GM12865 (cell line): ENCODE measurements around the gene PRDM1.

Experiments used
- DNase-seq: peaks from one replicate; pipeline ENCODE4 v3.0.0; 2010; ENCODE audit warnings: low read depth
- H3K4me3 ChIP-seq: 2 replicates; pipeline ENCODE4 v1.5.1; 2011; ENCODE audit warnings: mild to moderate bottlenecking, low read depth, low read length, control low read depth
- TF ChIP-seq, protein P1 (sequence below): IDR thresholded peaks from 2 replicates; pipeline ENCODE4 v1.5.1; 2011; ENCODE audit warnings: low read length, control low read depth, low read depth, inconsistent platforms; ENCODE audit not compliant: insufficient read depth; ENCODE audit errors: missing control alignments

Gene PRDM1

DNA sequence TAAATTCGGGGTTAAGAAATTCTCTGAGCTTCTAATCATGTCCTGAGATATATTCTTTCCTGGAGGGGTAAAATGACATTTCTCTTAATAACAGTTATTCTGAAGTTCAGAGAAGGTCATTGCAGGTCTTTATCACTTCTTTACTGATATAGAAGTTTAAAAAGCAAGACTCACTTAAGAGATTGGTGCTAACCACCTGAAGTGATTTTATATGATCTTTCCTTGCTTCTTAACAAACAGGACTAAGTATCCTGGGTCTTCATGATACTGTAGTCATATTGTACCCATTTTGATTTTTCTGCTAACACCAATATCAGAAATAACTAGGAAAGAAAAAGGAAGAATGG is 39.3 kb upstream of the PRDM1 start:
- TF ChIP-seq, protein P1, sequence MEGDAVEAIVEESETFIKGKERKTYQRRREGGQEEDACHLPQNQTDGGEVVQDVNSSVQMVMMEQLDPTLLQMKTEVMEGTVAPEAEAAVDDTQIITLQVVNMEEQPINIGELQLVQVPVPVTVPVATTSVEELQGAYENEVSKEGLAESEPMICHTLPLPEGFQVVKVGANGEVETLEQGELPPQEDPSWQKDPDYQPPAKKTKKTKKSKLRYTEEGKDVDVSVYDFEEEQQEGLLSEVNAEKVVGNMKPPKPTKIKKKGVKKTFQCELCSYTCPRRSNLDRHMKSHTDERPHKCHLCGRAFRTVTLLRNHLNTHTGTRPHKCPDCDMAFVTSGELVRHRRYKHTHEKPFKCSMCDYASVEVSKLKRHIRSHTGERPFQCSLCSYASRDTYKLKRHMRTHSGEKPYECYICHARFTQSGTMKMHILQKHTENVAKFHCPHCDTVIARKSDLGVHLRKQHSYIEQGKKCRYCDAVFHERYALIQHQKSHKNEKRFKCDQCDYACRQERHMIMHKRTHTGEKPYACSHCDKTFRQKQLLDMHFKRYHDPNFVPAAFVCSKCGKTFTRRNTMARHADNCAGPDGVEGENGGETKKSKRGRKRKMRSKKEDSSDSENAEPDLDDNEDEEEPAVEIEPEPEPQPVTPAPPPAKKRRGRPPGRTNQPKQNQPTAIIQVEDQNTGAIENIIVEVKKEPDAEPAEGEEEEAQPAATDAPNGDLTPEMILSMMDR, result no peak
- no peak for DNase-seq
- no peak overlapping the region for H3K4me3 ChIP-seq

DNA sequence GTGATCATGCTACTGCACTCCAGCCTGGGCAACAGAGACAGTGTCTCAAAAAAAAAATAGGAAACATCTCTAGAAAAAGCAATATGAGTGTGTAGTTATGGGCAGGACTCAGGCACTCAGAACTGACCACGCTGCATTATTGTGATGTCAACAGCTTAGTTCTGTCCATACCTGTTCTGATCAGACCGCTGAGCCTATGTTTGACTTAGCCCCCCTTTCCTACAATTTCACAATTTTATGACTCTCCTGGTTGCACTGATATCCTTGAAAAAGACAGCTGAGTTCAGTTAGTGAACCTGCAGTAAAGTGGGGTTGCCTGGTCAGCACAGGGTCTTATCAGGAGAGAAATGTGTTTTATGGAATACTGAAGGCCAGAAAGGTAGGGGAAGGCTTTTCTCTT is 37.8 kb upstream of the PRDM1 start:
- DNase-seq, result no peak
- TF ChIP-seq, protein P1, result no peak

GRCh38 chr6:106050538-106050937 is 35.6 kb upstream of the PRDM1 start:
- TF ChIP-seq, protein P1, result no peak
- DNase-seq, result no peak
- H3K4me3 ChIP-seq, result no peak overlapping the region

More for the DNA sequence above, 37.8 kb upstream of the PRDM1 start:
- H3K4me3 ChIP-seq, result no peak overlapping the region

DNA sequence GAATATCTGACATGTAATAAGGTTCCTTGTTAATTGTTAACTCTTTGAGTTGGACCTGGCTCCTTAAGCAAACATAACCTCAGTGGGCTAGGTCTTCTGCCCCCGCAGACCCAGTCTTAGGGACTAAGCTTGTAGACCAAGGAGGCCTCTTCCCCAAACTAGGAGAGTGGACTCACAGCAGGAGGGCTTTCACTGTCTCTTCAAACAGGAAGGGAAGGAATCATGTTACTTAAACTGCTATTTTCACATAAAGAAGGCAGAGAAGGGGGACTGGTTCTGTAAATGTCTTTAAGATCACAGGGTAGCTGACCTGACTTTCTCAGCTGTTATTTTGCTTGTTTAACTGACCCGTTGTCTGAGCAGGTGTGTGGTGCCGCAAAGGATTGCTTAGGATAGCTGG is 34.9 kb upstream of the PRDM1 start:
- no peak overlapping the region for H3K4me3 ChIP-seq
- DNase-seq, result no peak
- TF ChIP-seq, protein P1, result no peak

DNA sequence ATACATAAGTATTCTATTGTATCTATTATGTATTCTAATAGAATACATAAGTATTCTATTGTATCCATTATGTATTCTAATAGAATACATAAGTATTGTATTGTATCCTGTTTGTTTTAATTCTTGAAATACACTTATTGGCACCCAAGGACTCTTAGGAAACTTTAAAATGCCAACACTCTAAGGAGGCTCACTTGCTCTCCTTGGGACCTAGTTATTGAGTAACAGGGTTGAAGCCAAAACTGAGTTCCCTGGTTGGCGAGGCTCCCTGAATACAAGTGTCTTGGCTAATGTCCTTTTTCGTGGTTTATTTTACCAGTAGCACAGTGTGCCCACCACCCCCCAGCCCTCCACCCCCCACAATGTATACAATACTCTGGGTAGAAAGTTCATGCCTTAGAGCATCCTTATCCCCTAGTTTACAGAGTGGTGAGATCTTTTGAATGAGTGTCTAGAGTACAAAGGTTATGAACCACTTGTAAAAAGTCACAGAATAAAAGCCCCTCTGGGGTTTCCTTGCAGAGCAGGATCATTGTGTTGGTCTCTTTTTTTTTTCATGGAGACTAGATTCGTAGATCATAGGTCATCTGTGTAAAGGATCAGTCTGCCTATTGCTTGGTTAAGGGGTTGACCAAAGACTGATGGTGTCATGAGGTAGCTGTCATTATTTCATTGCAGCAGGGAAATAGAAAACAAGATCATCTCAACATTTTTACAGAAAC is 32.5 kb upstream of the PRDM1 start:
- TF ChIP-seq, protein P1, result no peak
- DNase-seq, result no peak
- no peak overlapping the region for H3K4me3 ChIP-seq

- H3K4me3 ChIP-seq, result no peak overlapping the region
- DNase-seq, result no peak
- TF ChIP-seq, protein P1, result no peak
Observed at GRCh38 chr6:106055489-106055888, 30.6 kb upstream of the PRDM1 start.
